ENCODE results near the gene SERPINA5.
"Not testable (repeated sequence)": the region's sequence is repeated elsewhere in the genome, so short reads cannot be mapped to it uniquely, and the experiment has no call there.

SERPINA5 gene

GRCh38 chr14:94602722-94603121 lies 21.5 kb downstream of the SERPINA5 start:
- DNase-seq: no peak

GRCh38 chr14:94605361-94605760 lies 24.1 kb downstream of the SERPINA5 start:
- no peak for DNase-seq

GRCh38 chr14:94608966-94609365 lies 27.7 kb downstream of the SERPINA5 start:
- not testable (repeated sequence) for DNase-seq

- DNase-seq: no peak
Measured at GRCh38 chr14:94611179-94611578, 30.0 kb downstream of the SERPINA5 start.

GRCh38 chr14:94612174-94612573 lies 30.9 kb downstream of the SERPINA5 start, which contains the start of gene SERPINA3:
Gene SERPINA3, plus strand, starts transcription at chr14:94612391. Its CDS starts 2,051 bp downstream, at chr14:94614442.
- no peak for DNase-seq

GRCh38 chr14:94612580-94613554 lies 31.6 kb downstream of the SERPINA5 start:
- no peak for DNase-seq

GRCh38 chr14:94613720-94614644 lies 32.8 kb downstream of the SERPINA5 start:
- no peak for DNase-seq

GRCh38 chr14:94614802-94615201 lies 33.6 kb downstream of the SERPINA5 start:
- no peak for DNase-seq

- DNase-seq: no peak
Measured at GRCh38 chr14:94615254-94615653, 34.0 kb downstream of the SERPINA5 start.

- no peak for DNase-seq
Measured at GRCh38 chr14:94615823-94616570, 34.8 kb downstream of the SERPINA5 start.

GRCh38 chr14:94617366-94617941 lies 36.2 kb downstream of the SERPINA5 start:
- no peak for DNase-seq

- no peak for DNase-seq
Measured at GRCh38 chr14:94617988-94618822, 37.0 kb downstream of the SERPINA5 start.

GRCh38 chr14:94619297-94619696 lies 38.1 kb downstream of the SERPINA5 start:
- no peak for DNase-seq

GRCh38 chr14:94620597-94620996 lies 39.4 kb downstream of the SERPINA5 start:
- DNase-seq: no peak

- no peak for DNase-seq
Measured at GRCh38 chr14:94621358-94622134, 40.3 kb downstream of the SERPINA5 start.

- DNase-seq: no peak
Measured at GRCh38 chr14:94622653-94623421, 41.6 kb downstream of the SERPINA5 start.

- no peak for DNase-seq
Measured at GRCh38 chr14:94623422-94623809, 42.2 kb downstream of the SERPINA5 start.

- DNase-seq: no peak
Measured at GRCh38 chr14:94623856-94624499, 42.8 kb downstream of the SERPINA5 start.
